Caco-2 (cell line): Measurements from ENCODE around the gene CLEC5A. TPM values are rescaled to one million over a fixed set of nuclear protein-coding genes. Genes with fewer than 3 reads are reported as not detected.

Experiments used
- BruUV-seq: library from RNA; stranded (reverse); fragments of 400-500 nt; replicated peaks from 2 replicates; lab custom pipeline; 2021; lab: Mats Ljungman, UMichigan
- CTCF ChIA-PET: fragments of 300-600 bp; sonication (Branson Sonifier 250); formaldehyde crosslinking; loops from one replicate; lab custom pipeline; 2022; ENCODE audit warnings: antibody characterized with exemption; lab: Charles Lee
- POLR2A ChIA-PET: fragments of 300-600 bp; sonication (Branson Sonifier 250); formaldehyde crosslinking; loops from one replicate; lab custom pipeline; 2022; ENCODE audit warnings: antibody characterized with exemption; lab: Charles Lee
- DNase-seq, 2 experiments: peaks; one replicate each; pipeline versions ENCODE4 v3.0.0 to v3.0.0-alpha.2; 2020 to 2022
- H3K27me3 ChIP-seq: replicated peaks from 2 replicates; pipeline ENCODE4 v1.6.0; 2011; ENCODE audit warnings: low read length; ENCODE audit not compliant: control insufficient read depth, insufficient read depth
- H3K36me3 ChIP-seq: 2 replicates; pipeline ENCODE4 v1.5.1; 2011; ENCODE audit warnings: low read length; ENCODE audit not compliant: control insufficient read depth, insufficient read depth
- H3K4me1 ChIP-seq: fragments of 250-450 bp; sonication (Bioruptor Pico); 2 replicates; pipeline ENCODE4 v1.5.1; 2020; ENCODE audit warnings: mild to moderate bottlenecking
- H3K4me3 ChIP-seq: 2 replicates; pipeline ENCODE4 v1.5.1; 2011; ENCODE audit warnings: low read depth, mild to moderate bottlenecking, control low read depth, low read length
- H3K9me3 ChIP-seq: fragments of 250-450 bp; sonication (Bioruptor Pico); 2 replicates; pipeline ENCODE4 v1.5.1; 2020; ENCODE audit warnings: mild to moderate bottlenecking, moderate library complexity
- H3K27ac Mint-ChIP-seq: one replicate; pipeline ENCODE4 v1.8.0; 2022; ENCODE audit warnings: mixed read lengths; ENCODE audit not compliant: unreplicated experiment
- H3K27me3 Mint-ChIP-seq: one replicate; pipeline ENCODE4 v1.8.0; 2022; ENCODE audit warnings: mixed read lengths; ENCODE audit not compliant: insufficient read depth, unreplicated experiment
- H3K36me3 Mint-ChIP-seq: one replicate; pipeline ENCODE4 v1.8.0; 2022; ENCODE audit warnings: mild to moderate bottlenecking, mixed read lengths; ENCODE audit not compliant: insufficient read depth, unreplicated experiment
- H3K4me1 Mint-ChIP-seq: one replicate; pipeline ENCODE4 v1.8.0; 2022; ENCODE audit warnings: low read depth, mixed read lengths; ENCODE audit not compliant: unreplicated experiment
- H3K4me3 Mint-ChIP-seq: one replicate; pipeline ENCODE4 v1.8.0; 2022; ENCODE audit warnings: mild to moderate bottlenecking, moderate library complexity, mixed read lengths; ENCODE audit not compliant: unreplicated experiment
- H3K9me3 Mint-ChIP-seq: one replicate; pipeline ENCODE4 v1.8.0; 2022; ENCODE audit warnings: mixed read lengths; ENCODE audit not compliant: unreplicated experiment
- intact Hi-C: fragments of 100-400 bp; cut with micrococcal nuclease; formaldehyde crosslinking; loops from one replicate; pipeline ENCODE4 v1.10.0; 2022; ENCODE audit not compliant: unreplicated experiment
- total RNA-seq: library from RNA; stranded (reverse); gene quantifications from 2 replicates; pipeline ENCODE4 v1.2.3, GENCODE V29; 2022
- TF ChIP-seq, protein P1 (sequence below), 2 experiments: fragments of 200-600 bp in 1 of 2; IDR thresholded peaks; 1 replicate in 1 of 2; 2 replicates in 1 of 2; pipeline versions ENCODE4 v1.5.1 to v1.8.0; 2011 to 2022; ENCODE audit warnings: antibody characterized with exemption in 1 of 2, control low read depth in 1 of 2, inconsistent platforms in 1 of 2, low read depth in 1 of 2, low read length in 1 of 2, mild to moderate bottlenecking in 1 of 2, moderate library complexity in 1 of 2; ENCODE audit not compliant: insufficient read depth in 1 of 2, severe bottlenecking in 1 of 2, unreplicated experiment in 1 of 2

The CLEC5A gene
- total RNA-seq, 1 experiment from 2014 or later: not detected

DNA sequence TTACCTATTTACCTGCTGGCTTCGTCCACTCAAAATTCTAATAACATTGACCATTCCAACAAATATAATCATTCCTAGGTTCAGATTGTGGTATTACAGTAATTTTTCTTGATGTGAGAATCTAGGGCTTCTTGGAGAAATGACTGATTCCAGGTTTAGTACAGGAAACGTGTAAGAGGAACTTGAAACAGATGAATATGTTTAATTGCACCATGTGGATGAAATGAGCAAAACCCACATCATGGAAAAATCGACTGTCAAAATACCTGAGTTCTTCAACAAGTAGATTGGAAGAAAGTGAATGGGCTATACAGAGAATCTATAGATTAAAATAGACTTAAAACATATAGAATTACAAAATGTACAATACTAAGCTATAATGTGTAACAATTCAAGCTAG lies 55.4 kb downstream of the CLEC5A start:
- H3K4me3 Mint-ChIP-seq: no peak overlapping the region
- DNase-seq: no peak
- H3K27me3 ChIP-seq: no peaks in the 10 kb centered on the region
- ChIA-PET POLR2A (no interaction called here), CTCF (no interaction called here)
- no peaks in the 10 kb centered on the region for H3K4me1 ChIP-seq
- no peaks in the 10 kb centered on the region for H3K4me1 Mint-ChIP-seq
- H3K27me3 Mint-ChIP-seq: peaks cover 6% of the 10 kb centered on the region
- no peak overlapping the region for H3K27ac Mint-ChIP-seq
- BruUV-seq: no TSS peak
- TF ChIP-seq, protein P1, sequence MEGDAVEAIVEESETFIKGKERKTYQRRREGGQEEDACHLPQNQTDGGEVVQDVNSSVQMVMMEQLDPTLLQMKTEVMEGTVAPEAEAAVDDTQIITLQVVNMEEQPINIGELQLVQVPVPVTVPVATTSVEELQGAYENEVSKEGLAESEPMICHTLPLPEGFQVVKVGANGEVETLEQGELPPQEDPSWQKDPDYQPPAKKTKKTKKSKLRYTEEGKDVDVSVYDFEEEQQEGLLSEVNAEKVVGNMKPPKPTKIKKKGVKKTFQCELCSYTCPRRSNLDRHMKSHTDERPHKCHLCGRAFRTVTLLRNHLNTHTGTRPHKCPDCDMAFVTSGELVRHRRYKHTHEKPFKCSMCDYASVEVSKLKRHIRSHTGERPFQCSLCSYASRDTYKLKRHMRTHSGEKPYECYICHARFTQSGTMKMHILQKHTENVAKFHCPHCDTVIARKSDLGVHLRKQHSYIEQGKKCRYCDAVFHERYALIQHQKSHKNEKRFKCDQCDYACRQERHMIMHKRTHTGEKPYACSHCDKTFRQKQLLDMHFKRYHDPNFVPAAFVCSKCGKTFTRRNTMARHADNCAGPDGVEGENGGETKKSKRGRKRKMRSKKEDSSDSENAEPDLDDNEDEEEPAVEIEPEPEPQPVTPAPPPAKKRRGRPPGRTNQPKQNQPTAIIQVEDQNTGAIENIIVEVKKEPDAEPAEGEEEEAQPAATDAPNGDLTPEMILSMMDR (IDR thresholded peaks at IDR 0.05; ENCODE audit: insufficient read depth in 1 of 2, low read depth in 1 of 2, low read length in 1 of 2, severe bottlenecking in 1 of 2, unreplicated experiment in 1 of 2): no peak
- H3K4me3 ChIP-seq: no peak overlapping the region
- no peaks in the 10 kb centered on the region for H3K36me3 Mint-ChIP-seq
- no peaks in the 10 kb centered on the region for H3K36me3 ChIP-seq
- intact Hi-C loops: no loop called here
- no peaks in the 10 kb centered on the region for H3K9me3 ChIP-seq
- no peaks in the 10 kb centered on the region for H3K9me3 Mint-ChIP-seq

DNA sequence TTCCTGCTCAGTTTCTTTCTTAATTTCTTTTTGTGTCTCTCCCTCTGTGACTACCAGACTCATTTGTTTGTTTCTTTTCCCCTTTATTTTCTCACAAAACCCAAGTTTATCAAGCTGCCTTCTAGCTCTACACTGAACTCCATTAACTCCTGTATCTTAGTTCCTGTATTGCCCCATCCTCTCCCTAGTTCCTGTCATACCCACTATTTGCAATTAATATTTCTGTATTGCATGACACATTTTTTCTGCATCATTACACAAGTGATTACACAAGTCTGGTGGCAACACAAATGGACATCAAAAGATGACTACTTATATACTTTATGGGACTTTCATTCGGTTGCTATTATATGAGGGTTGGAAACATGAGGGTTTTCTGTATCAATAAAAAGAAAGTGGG lies 57.5 kb downstream of the CLEC5A start:
- peaks cover 10% of the 10 kb centered on the region for H3K27me3 Mint-ChIP-seq
- H3K4me3 ChIP-seq: no peak overlapping the region
- H3K4me3 Mint-ChIP-seq: no peak overlapping the region
- H3K27ac Mint-ChIP-seq: no peak overlapping the region
- H3K36me3 ChIP-seq: no peaks in the 10 kb centered on the region
- no TSS peak for BruUV-seq
- no peaks in the 10 kb centered on the region for H3K9me3 Mint-ChIP-seq
- ChIA-PET POLR2A (no interaction called here), CTCF (no interaction called here)
- H3K9me3 ChIP-seq: no peaks in the 10 kb centered on the region
- intact Hi-C loops: no loop called here
- TF ChIP-seq, protein P1 (IDR thresholded peaks at IDR 0.05; ENCODE audit: insufficient read depth in 1 of 2, low read depth in 1 of 2, low read length in 1 of 2, severe bottlenecking in 1 of 2, unreplicated experiment in 1 of 2): no peak
- H3K4me1 Mint-ChIP-seq: no peaks in the 10 kb centered on the region
- H3K4me1 ChIP-seq: no peaks in the 10 kb centered on the region
- H3K27me3 ChIP-seq: no peaks in the 10 kb centered on the region
- no peaks in the 10 kb centered on the region for H3K36me3 Mint-ChIP-seq
- no peak for DNase-seq

DNA sequence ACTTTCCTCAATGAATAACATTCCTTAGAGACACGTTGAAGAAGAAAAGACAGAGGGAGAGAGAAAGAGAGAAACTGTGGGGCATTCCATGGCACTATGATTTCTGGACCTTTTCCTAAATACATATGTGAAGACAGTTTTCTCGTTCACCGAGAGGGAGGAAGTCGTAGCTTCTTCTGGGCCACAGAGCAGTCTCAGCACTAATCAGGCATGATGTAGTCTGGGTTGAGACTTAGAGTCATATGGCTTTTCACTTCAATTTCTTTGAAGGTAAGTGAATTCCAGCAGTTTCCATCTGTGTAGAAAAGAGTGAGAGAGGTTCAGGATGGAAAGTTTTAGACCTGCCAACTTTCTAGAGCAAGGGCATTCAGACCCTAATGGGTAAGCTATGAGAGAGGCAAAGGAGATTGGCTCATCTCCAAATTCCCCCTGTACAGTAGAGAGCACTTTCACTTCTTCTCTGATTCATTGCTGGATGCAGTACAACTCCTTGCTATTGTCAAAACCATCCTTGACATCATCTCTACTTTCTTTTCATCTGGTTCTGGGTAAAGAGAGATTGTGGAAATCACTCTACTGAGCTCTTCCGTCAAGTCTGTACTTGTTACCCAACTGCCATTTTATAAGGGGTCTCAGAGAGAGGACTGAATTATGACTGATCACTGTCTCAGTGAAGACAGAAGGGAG lies 62.1 kb downstream of the CLEC5A start:
- H3K9me3 ChIP-seq: no peaks in the 10 kb centered on the region
- Mint-ChIP-seq H3K4me3 (no peak overlapping the region), H3K4me1 (no peaks in the 10 kb centered on the region), H3K36me3 (no peaks in the 10 kb centered on the region), H3K9me3 (no peaks in the 10 kb centered on the region), H3K27ac (no peak overlapping the region), H3K27me3 (peaks cover 11% of the 10 kb centered on the region)
- ChIA-PET POLR2A (no interaction called here), CTCF (no interaction called here)
- no peaks in the 10 kb centered on the region for H3K36me3 ChIP-seq
- TF ChIP-seq, protein P1 (IDR thresholded peaks at IDR 0.05; ENCODE audit: insufficient read depth in 1 of 2, low read depth in 1 of 2, low read length in 1 of 2, severe bottlenecking in 1 of 2, unreplicated experiment in 1 of 2): no peak
- no peak for DNase-seq
- BruUV-seq: no TSS peak
- no peak overlapping the region for H3K4me3 ChIP-seq
- H3K4me1 ChIP-seq: no peaks in the 10 kb centered on the region
- intact Hi-C loops: no loop called here
- no peaks in the 10 kb centered on the region for H3K27me3 ChIP-seq
